ENCODE data around the gene JAKMIP3. TPM values are rescaled to one million over a fixed set of nuclear protein-coding genes. Genes with fewer than 3 reads are reported as not detected.

The JAKMIP3 gene
- total RNA-seq, 6 donors from 2014 or later: 0.13 to 3.1 (median 0.52) TPM; not detected in 2

DNA sequence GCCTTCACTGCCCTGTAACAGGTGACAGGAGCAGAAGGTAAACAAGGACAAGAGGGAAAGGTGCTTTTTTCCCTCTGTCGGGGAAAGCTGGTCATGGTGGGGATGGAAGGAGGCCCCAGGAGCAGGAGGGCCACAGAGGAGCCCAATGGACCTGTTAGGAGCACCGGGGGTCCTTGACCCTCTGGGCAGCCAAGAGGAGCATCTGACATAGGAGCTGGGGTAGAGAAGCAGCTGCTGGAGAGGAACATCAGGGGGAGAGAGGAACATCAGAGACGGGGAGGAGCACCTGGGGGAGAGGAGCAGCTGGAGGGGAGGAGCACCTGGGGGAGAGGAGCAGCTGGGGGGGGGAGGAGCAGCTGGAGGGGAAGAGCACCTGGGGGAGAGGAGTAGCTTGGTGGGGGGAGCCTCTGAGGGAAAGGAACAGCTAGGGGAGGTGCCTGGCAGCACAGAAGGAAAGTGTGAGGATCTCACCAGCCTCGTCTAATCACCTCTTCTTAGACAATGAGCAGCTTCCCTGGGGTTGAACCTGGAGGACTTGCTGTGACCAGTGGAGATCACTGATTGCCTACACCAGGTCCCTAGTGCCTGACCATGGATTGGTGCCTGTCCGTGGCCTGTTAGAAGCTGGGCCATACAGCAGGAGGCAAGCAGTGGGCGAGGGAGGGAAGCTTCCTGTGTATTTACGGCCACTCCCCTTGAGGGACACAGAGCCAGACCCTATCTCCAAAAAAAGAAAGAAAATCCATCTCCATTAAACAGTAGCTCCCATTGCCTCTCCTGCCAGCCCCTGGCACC is 37.6 kb downstream of the JAKMIP3 start:
- 58 to 66% methylated on average over 7 of the region's 7 CpGs for WGBS, 2 donors
- no peak overlapping the region for H3K4me3 ChIP-seq
- no peaks in the 10 kb centered on the region for H3K36me3 ChIP-seq
- H3K27ac ChIP-seq: no peak overlapping the region
- TF ChIP-seq POLR2AphosphoS5 (IDR thresholded peaks at IDR 0.05) (no peak), POLR2A (IDR thresholded peaks at IDR 0.05) (no peak), EP300 (IDR thresholded peaks at IDR 0.05) (no peak)
- TF ChIP-seq, protein P1, sequence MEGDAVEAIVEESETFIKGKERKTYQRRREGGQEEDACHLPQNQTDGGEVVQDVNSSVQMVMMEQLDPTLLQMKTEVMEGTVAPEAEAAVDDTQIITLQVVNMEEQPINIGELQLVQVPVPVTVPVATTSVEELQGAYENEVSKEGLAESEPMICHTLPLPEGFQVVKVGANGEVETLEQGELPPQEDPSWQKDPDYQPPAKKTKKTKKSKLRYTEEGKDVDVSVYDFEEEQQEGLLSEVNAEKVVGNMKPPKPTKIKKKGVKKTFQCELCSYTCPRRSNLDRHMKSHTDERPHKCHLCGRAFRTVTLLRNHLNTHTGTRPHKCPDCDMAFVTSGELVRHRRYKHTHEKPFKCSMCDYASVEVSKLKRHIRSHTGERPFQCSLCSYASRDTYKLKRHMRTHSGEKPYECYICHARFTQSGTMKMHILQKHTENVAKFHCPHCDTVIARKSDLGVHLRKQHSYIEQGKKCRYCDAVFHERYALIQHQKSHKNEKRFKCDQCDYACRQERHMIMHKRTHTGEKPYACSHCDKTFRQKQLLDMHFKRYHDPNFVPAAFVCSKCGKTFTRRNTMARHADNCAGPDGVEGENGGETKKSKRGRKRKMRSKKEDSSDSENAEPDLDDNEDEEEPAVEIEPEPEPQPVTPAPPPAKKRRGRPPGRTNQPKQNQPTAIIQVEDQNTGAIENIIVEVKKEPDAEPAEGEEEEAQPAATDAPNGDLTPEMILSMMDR (IDR thresholded peaks at IDR 0.05): no peak
- no peaks in the 10 kb centered on the region for H3K9me3 ChIP-seq
- ATAC-seq (ENCODE audit: low FRiP score in 2 of 2) (no peak), DNase-seq (peak in 1 of 2 donors; percentile 6)
- no peaks in the 10 kb centered on the region for H3K27me3 ChIP-seq
- no peaks in the 10 kb centered on the region for H3K4me1 ChIP-seq

DNA sequence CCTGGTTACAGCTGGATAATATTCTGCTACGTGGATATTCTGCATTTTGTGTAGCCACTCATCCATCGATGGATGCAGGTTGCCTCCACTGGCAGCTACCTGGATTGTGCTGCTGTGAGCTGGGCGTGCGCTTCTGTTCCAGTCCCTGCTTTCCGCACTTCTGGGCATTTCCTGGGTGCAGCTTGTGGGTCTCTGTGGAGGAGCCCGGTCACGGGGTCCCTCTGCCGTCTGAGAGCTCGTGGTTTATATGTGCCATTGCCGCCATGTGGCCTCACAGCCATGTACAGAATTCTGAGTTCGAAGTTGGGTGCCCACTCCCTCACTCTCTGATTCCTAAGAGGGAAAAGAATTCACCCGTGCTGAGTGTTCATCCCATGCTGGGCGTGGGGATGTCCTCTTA is 38.3 kb downstream of the JAKMIP3 start:
- ATAC-seq (ENCODE audit: low FRiP score in 2 of 2): no peak
- Histone ChIP-seq H3K27me3 (no peaks in the 10 kb centered on the region), H3K9me3 (no peaks in the 10 kb centered on the region), H3K36me3 (no peaks in the 10 kb centered on the region), H3K27ac (no peak overlapping the region), H3K4me1 (no peaks in the 10 kb centered on the region), H3K4me3 (no peak overlapping the region)
- TF ChIP-seq EP300 (IDR thresholded peaks at IDR 0.05): no peak
- peak in 1 of 2 donors; percentile 12 for DNase-seq
- WGBS, 2 donors: 81 to 90% methylated on average over 11 to 13 of the region's 13 CpGs

DNA sequence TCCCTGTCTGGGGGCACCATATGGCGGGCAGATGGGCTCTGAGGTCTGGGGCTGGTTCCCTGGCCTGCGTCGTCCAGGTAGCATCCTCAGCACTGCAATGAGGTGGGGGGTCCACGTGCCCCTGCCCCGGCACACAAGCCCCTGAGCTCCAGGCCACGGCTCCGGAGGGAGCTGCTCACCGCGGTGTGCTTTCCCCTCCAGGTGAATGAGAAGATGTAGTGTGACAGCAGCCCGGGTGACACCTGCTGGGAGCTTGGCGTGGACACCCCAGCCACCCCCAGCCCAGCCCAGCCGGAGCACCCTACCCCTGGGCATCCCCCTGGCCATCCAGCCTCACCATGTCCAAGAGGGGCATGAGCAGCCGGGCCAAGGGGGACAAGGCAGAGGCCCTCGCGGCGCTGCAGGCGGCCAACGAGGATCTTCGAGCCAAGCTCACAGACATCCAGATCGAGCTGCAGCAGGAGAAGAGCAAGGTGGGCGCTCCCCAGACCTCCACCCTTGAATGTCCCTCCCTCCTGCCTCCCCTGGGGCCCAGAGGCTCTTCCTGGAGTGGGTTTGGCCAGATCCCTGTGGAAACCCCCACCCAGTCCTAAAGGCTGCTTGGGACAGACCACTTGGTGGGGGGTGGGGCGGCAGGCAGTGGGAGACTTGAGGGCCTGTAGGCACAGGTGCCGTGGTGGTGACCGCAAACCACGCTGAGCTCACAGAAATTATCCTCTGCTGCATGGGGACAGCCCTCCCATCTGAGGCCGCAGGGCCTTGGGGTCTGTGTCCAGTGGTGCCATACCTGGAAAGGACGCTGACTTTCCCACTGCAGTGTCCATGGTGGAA is 38.9 kb downstream of the JAKMIP3 start:
- no peak overlapping the region for H3K4me3 ChIP-seq
- H3K9me3 ChIP-seq: no peaks in the 10 kb centered on the region
- 88 to 95% methylated on average over 8 to 23 of the region's 27 CpGs for WGBS, 2 donors
- no peak for ATAC-seq (ENCODE audit: low FRiP score in 2 of 2)
- no peak overlapping the region for H3K27ac ChIP-seq
- H3K4me1 ChIP-seq: no peaks in the 10 kb centered on the region
- TF ChIP-seq, protein P1 (IDR thresholded peaks at IDR 0.05): no peak
- no peaks in the 10 kb centered on the region for H3K27me3 ChIP-seq
- H3K36me3 ChIP-seq: no peaks in the 10 kb centered on the region
- DNase-seq: peak in 1 of 2 donors; percentile 17

DNA sequence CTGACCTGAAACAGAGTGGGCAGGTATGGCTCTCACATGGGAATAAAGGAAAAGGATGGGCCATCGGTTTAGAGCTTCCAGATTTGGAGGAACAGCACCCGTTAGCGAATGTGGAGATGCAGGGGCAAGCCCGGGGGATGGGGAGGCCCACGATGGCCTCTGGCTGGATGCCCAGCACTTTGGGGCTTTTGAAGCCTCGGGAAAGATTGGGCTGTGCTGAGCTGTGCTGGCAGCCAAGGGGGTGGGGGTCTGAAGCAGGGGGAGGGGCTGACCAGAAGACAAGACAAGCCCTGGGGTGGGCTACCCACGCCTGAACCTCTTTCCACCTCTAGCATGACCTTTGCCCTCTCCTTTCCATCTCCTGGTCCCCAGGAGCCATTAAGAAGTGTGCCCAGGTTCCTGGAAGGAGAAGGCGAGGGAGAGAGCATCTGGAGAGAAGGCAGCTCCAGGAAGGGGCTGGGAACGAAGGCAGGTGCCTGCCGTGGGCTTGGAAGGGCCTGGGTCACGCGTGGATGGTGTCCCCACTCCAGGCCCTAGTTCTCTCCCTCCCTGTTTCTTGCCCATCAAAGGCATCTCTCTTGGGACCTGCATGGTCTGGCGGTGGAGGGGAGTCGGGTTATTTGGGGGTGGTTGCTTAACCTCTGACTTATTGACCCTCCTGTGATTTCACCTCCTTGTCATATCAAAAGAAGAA is 39.7 kb downstream of the JAKMIP3 start:
- DNase-seq: peak in 1 of 2 donors; percentile 10

More for the DNA sequence above, 39.7 kb downstream of the JAKMIP3 start:
- H3K27me3 ChIP-seq: no peaks in the 10 kb centered on the region
- no peaks in the 10 kb centered on the region for H3K36me3 ChIP-seq
- H3K4me3 ChIP-seq: no peak overlapping the region
- H3K27ac ChIP-seq: no peak overlapping the region
- no peak for ATAC-seq (ENCODE audit: low FRiP score in 2 of 2)
- TF ChIP-seq, protein P1 (IDR thresholded peaks at IDR 0.05): no peak
- no peak for TF ChIP-seq POLR2A (IDR thresholded peaks at IDR 0.05)
- no peak for TF ChIP-seq EP300 (IDR thresholded peaks at IDR 0.05)
- no peak for TF ChIP-seq POLR2AphosphoS5 (IDR thresholded peaks at IDR 0.05)
- no peaks in the 10 kb centered on the region for H3K4me1 ChIP-seq
- no peaks in the 10 kb centered on the region for H3K9me3 ChIP-seq
- WGBS, 2 donors: 71 to 76% methylated on average over 12 to 14 of the region's 14 CpGs
